Uterus (tissue), 2 donors: ENCODE data around the gene PLSCR4.

Source experiments
- CTCF ChIP-seq, 4 experiments: fragments of 200-600 bp in 2 of 4; fragments of 450-650 bp in 2 of 4; sonication (generic) in 2 of 4; IDR thresholded peaks; one replicate each; pipeline ENCODE4 v1.5.1; 2016 to 2019; ENCODE audit warnings: antibody characterized with exemption in 4 of 4, mild to moderate bottlenecking in 2 of 4, moderate library complexity in 1 of 4
- POLR2A ChIP-seq, 2 donors: fragments of 450-650 bp; IDR thresholded peaks; one replicate each; pipeline ENCODE4 v1.6.1; 2016; ENCODE audit warnings: antibody characterized with exemption in 2 of 2, mild to moderate bottlenecking in 1 of 2, moderate library complexity in 1 of 2

- TF ChIP-seq CTCF (IDR thresholded peaks at IDR 0.05) (peak in 1 of 4 experiments; percentile 3), POLR2A (IDR thresholded peaks at IDR 0.05) (peak; percentile 66 to 88)
Measured at GRCh38 chr3:146160964-146161662, 89.8 kb downstream of the PLSCR4 start, which contains the start of gene PLOD2.
